GM12878 (cell line): Measurements from ENCODE around the gene ICOSLG. TPM values are rescaled to one million over a fixed set of nuclear protein-coding genes. Genes with fewer than 3 reads are reported as not detected.

ENCODE experiments used
- ATAC-seq: fragments of 200-7000 bp; cut with Tn5 transposase; 3 replicates; pipeline ENCODE4 v1.9.1; 2020; ENCODE audit warnings: mild to moderate bottlenecking, moderate library complexity
- BruUV-seq: library from RNA; stranded (reverse); fragments of 400-500 nt; replicated peaks from 2 replicates; lab custom pipeline; 2021; lab: Mats Ljungman, UMichigan
- CTCF ChIA-PET: fragments of 300-600 bp; sonication (Branson Sonifier 250); formaldehyde crosslinking; extraction: SDS; loops from one replicate; lab custom pipeline; 2021; ENCODE audit warnings: inconsistent platforms; lab: Yijun Ruan, JAX
- POLR2A ChIA-PET: fragments of 350-600 bp; formaldehyde crosslinking; extraction: SDS; loops from one replicate; lab custom pipeline; 2021; ENCODE audit warnings: inconsistent platforms; lab: Charles Lee
- RAD21 ChIA-PET: fragments of 300-600 bp; sonication (Branson Sonifier 250); formaldehyde crosslinking; loops from one replicate; lab custom pipeline; 2023; ENCODE audit warnings: antibody characterized with exemption; ENCODE audit not compliant: unreplicated experiment; lab: Charles Lee
- SMC1A ChIA-PET: fragments of 300-600 bp; sonication (Branson Sonifier 250); formaldehyde crosslinking; loops from one replicate; lab custom pipeline; 2023; ENCODE audit not compliant: unreplicated experiment, uncharacterized antibody; lab: Charles Lee
- DNase-seq: peaks from one replicate; pipeline ENCODE4 v3.0.0-alpha.2; 2011; ENCODE audit warnings: low read depth, low spot score
- FAIRE-seq: peaks from 3 replicates; lab custom pipeline; 2011; peaks lifted over from hg19 to GRCh38; lab: Jason Lieb, UNC
- H2AFZ ChIP-seq: 2 replicates; pipeline ENCODE4 v1.6.0; 2011; ENCODE audit warnings: low read depth, low read length, control low read depth; ENCODE audit not compliant: control insufficient read depth
- H3K27ac ChIP-seq: 2 replicates; pipeline ENCODE4 v1.5.1; 2011; ENCODE audit warnings: control low read depth; ENCODE audit not compliant: control insufficient read depth, insufficient read depth
- H3K27me3 ChIP-seq, 2 experiments: replicated peaks in 1 of 2; 2 replicates each; pipeline versions ENCODE4 v1.6.0 to v1.6.1; 2011; ENCODE audit warnings: low read length in 1 of 2; ENCODE audit not compliant: control insufficient read depth in 2 of 2, insufficient read depth in 2 of 2
- H3K36me3 ChIP-seq, 2 experiments: 2 replicates each; pipeline ENCODE4 v1.5.1; 2011; ENCODE audit warnings: low read length in 1 of 2; ENCODE audit not compliant: control insufficient read depth in 2 of 2, insufficient read depth in 2 of 2
- H3K4me1 ChIP-seq: 2 replicates; pipeline ENCODE4 v1.6.1; 2011; ENCODE audit warnings: mild to moderate bottlenecking, low read length, moderate library complexity, mixed read lengths; ENCODE audit not compliant: control insufficient read depth, insufficient read depth
- H3K4me2 ChIP-seq: 2 replicates; pipeline ENCODE4 v1.6.0; 2011; ENCODE audit warnings: control low read depth; ENCODE audit not compliant: control insufficient read depth, insufficient read depth
- H3K4me3 ChIP-seq: fragments of 200-600 bp; sonication (generic); 2 replicates; pipeline ENCODE4 v1.5.1; 2016
- H3K79me2 ChIP-seq: 2 replicates; pipeline ENCODE4 v1.6.0; 2011; ENCODE audit warnings: low read length; ENCODE audit not compliant: control insufficient read depth, insufficient read depth
- H3K9ac ChIP-seq: 2 replicates; pipeline ENCODE4 v1.8.0; 2011; ENCODE audit warnings: low read length, control low read depth, mixed read lengths; ENCODE audit not compliant: control insufficient read depth, insufficient read depth
- H3K9me3 ChIP-seq: replicated peaks from 3 replicates; pipeline ENCODE4 v1.5.1; 2011; ENCODE audit warnings: mild to moderate bottlenecking, low read length; ENCODE audit not compliant: control insufficient read depth, insufficient read depth
- H4K20me1 ChIP-seq: 2 replicates; pipeline ENCODE4 v1.6.0; 2011; ENCODE audit not compliant: control insufficient read depth, insufficient read depth
- ATF7 ChIP-seq: fragments of 450-650 bp; IDR thresholded peaks from 2 replicates; pipeline ENCODE4 v1.6.1; 2016; ENCODE audit warnings: low read depth, mild to moderate bottlenecking
- RCOR1 ChIP-seq: conservative IDR thresholded peaks from 2 replicates; pipeline ENCODE4 v1.6.1; 2012; ENCODE audit warnings: low read depth, low read length, improper control_type of control experiment
- ZBTB40 ChIP-seq: fragments of 450-650 bp; IDR thresholded peaks from 2 replicates; pipeline ENCODE4 v1.6.1; 2016; ENCODE audit warnings: mild to moderate bottlenecking, moderate library complexity, borderline replicate concordance
- WGBS: methylation state at CpG from one replicate; pipeline ENCODE4 v1.1.6; 2016; ENCODE audit warnings: low lambda C conversion rate; ENCODE audit not compliant: insufficient replicate concordance, insufficient coverage; ENCODE audit errors: missing lambda C conversion rate; 5-methylcytosine and 5-hydroxymethylcytosine counted together
- in situ Hi-C: fragments of 300-500 bp; cut with MboI; formaldehyde crosslinking; loops from 9 replicates; pipeline ENCODE4 v1.14.3; 2018; ENCODE audit warnings: mixed read lengths
- intact Hi-C: fragments of 100-400 bp; cut with micrococcal nuclease; formaldehyde crosslinking; loops from one replicate; pipeline ENCODE4 v1.14.2; 2022; ENCODE audit not compliant: unreplicated experiment
- polyA plus RNA-seq, 11 experiments: library from polyadenylated mRNA; depleted of rRNA in 4 of 11; unstranded in 6 of 11; stranded (reverse) in 5 of 11; fragments of >200 nt; fragmentation: Nextera tagmentation in 4 of 11; fragmentation: Illumina TruSeq in 1 of 11; extraction: Ambion mirVana in 4 of 11; extraction: Trizol in 1 of 11; gene quantifications; 1 replicate in 1 of 11; 2 replicates in 10 of 11; pipeline versions ENCODE4 v1.2.1 to v1.2.3, GENCODE V29; 2011 to 2016; ENCODE audit warnings: inconsistent platforms in 2 of 11, missing spikeins in 2 of 11, low read depth in 1 of 11
- total RNA-seq, 4 experiments: library from RNA; depleted of rRNA in 3 of 4; stranded (reverse); fragments of >200 nt in 3 of 4; fragmentation: Illumina TruSeq in 1 of 4; extraction: Trizol in 1 of 4; gene quantifications; 2 replicates each; pipeline versions ENCODE4 v1.2.1 to v1.2.3, GENCODE V29; 2013 to 2021
- TF ChIP-seq, protein P1 (sequence below): IDR thresholded peaks from 2 replicates; pipeline ENCODE4 v1.6.1; 2012; ENCODE audit warnings: low read depth, low read length, improper control_type of control experiment

The ICOSLG gene
- total and polyA plus RNA-seq, 10 of the 15 experiments (the other 5 are each of a cell fraction or from before 2014, with no cell fraction given): 0.84 to 16.4 (median 6.2) TPM

DNA sequence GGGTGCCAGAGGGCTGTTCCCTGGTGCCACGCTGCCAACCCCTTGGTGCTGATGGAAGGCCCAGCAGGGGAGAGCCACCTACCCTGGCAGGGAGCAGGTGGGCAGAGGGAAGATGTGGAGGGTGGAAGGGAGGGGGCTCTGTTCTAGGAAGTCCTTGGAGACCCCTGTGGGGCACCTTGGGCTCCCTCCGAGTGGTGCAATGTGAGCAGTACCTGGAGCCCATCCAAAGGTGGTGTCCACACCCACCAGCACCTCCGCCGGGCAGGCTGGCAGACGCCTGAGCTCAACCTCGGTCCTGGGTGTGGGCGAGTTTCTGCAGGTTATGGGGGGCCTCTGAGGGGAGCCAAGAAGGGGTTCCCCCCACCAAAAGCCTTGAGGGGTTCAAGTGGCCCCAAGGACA lies 32.3 kb upstream of the ICOSLG start (continued):
- no peak for TF ChIP-seq ZBTB40

GRCh38 chr21:44272284-44272858 lies 31.6 kb upstream of the ICOSLG start:
- FAIRE-seq (no peak), DNase-seq (no peak), ATAC-seq (no peak)
- Histone ChIP-seq H3K79me2 (no peaks in the 10 kb centered on the region), H2AFZ (no peak overlapping the region), H3K27me3 (no peaks in the 10 kb centered on the region), H3K27ac (no peak overlapping the region), H3K9me3 (no peaks in the 10 kb centered on the region), H3K4me3 (no peak overlapping the region), H4K20me1 (no peaks in the 10 kb centered on the region), H3K4me2 (no peak overlapping the region), H3K36me3 (no peaks in the 10 kb centered on the region), H3K4me1 (no peaks in the 10 kb centered on the region), H3K9ac (no peak overlapping the region)
- ChIA-PET SMC1A (no interaction called here), RAD21 (no interaction called here), CTCF (no interaction called here), POLR2A (no interaction called here)
- WGBS: 58% methylated on average over 18 of the region's 18 CpGs
- intact Hi-C loops (no loop called here), in situ Hi-C loops (no loop called here)
- BruUV-seq: no TSS peak
- TF ChIP-seq, protein P1, sequence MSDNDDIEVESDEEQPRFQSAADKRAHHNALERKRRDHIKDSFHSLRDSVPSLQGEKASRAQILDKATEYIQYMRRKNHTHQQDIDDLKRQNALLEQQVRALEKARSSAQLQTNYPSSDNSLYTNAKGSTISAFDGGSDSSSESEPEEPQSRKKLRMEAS: no peak
- TF ChIP-seq RCOR1: no peak
- no peak for TF ChIP-seq ATF7
